HCT116 (cell line): ENCODE data around the gene COPZ1. TPM values are rescaled to one million over a fixed set of nuclear protein-coding genes. Genes with fewer than 3 reads are reported as not detected.

ENCODE experiments used
- ATAC-seq: fragments of 200-7000 bp; cut with Tn5 transposase; 2 replicates; pipeline ENCODE4 v1.9.1; 2020; ENCODE audit warnings: mild to moderate bottlenecking, moderate library complexity
- BruUV-seq: library from RNA; stranded (reverse); fragments of 400-500 nt; replicated peaks from 2 replicates; lab custom pipeline; 2021; lab: Mats Ljungman, UMichigan
- CTCF ChIA-PET: fragments of 300-600 bp; sonication (Branson Sonifier 250); formaldehyde crosslinking; loops from one replicate; lab custom pipeline; 2021; ENCODE audit warnings: antibody characterized with exemption; lab: Charles Lee
- POLR2A ChIA-PET: fragments of 300-600, 350-600 bp; sonication (Branson Sonifier 250); formaldehyde crosslinking; loops from one replicate; lab custom pipeline; 2021; ENCODE audit warnings: antibody characterized with exemption; lab: Charles Lee
- RAD21 ChIA-PET, 2 experiments: fragments of 300-600 bp; sonication (Branson Sonifier 250); formaldehyde crosslinking; loops; one replicate each; lab custom pipeline; 2023; ENCODE audit warnings: low total read pairs in 2 of 2; ENCODE audit not compliant: uncharacterized antibody in 2 of 2, unreplicated experiment in 2 of 2, low non-redundant PET in 1 of 2; lab: Charles Lee
- DNase-seq: peaks from one replicate; pipeline ENCODE4 v3.0.0-alpha.2; 2010; ENCODE audit warnings: low read depth, low spot score
- H2AFZ ChIP-seq: fragments of 200-600 bp; shearing (Covaris generic), sonication (generic); 2 replicates; pipeline ENCODE4 v1.6.1; 2017; ENCODE audit warnings: low read depth, mixed run types, mixed read lengths, antibody characterized with exemption, low read length; ENCODE audit not compliant: poor library complexity, severe bottlenecking
- H3K27ac ChIP-seq: 2 replicates; pipeline ENCODE4 v1.5.1; 2012; ENCODE audit warnings: low read depth, low read length
- H3K27me3 ChIP-seq: fragments of 200-600 bp; sonication (generic); 2 replicates; pipeline ENCODE4 v1.6.1; 2016; ENCODE audit warnings: mixed run types, low read length, mixed read lengths; ENCODE audit not compliant: insufficient read depth
- H3K36me3 ChIP-seq, 2 experiments: fragments of 200-500 bp in 1 of 2; fragments of 200-600 bp in 1 of 2; sonication (Bioruptor generic) in 1 of 2; sonication (generic) in 1 of 2; 2 replicates each; pipeline versions ENCODE4 v1.5.1 to v1.6.1; 2014 to 2016; ENCODE audit warnings: low read length in 2 of 2, inconsistent platforms in 1 of 2, mixed read lengths in 1 of 2, mixed run types in 1 of 2; ENCODE audit not compliant: insufficient read depth in 2 of 2, control insufficient read depth in 1 of 2
- H3K4me1 ChIP-seq, 2 experiments: fragments of 200-600 bp in 1 of 2; sonication (generic) in 1 of 2; 2 replicates each; pipeline versions ENCODE4 v1.5.1 to v1.6.1; 2012 to 2017; ENCODE audit warnings: low read length in 2 of 2, inconsistent platforms in 1 of 2, mild to moderate bottlenecking in 1 of 2, mixed read lengths in 1 of 2, mixed run types in 1 of 2, moderate library complexity in 1 of 2; ENCODE audit not compliant: insufficient read depth in 2 of 2, control insufficient read depth in 1 of 2
- H3K4me2 ChIP-seq: fragments of 200-600 bp; sonication (generic); 2 replicates; pipeline ENCODE4 v1.6.1; 2017; ENCODE audit warnings: mixed run types, low read length, mixed read lengths
- H3K4me3 ChIP-seq, 2 experiments: fragments of 200-600 bp in 1 of 2; sonication (generic) in 1 of 2; replicated peaks in 1 of 2; 2 replicates each; pipeline ENCODE4 v1.5.1; 2011 to 2016; ENCODE audit warnings: low read length in 2 of 2, control low read depth in 1 of 2, low read depth in 1 of 2, mild to moderate bottlenecking in 1 of 2, mixed read lengths in 1 of 2, mixed run types in 1 of 2
- H3K79me2 ChIP-seq: fragments of 200-600 bp; sonication (generic); 2 replicates; pipeline ENCODE4 v1.6.1; 2017; ENCODE audit warnings: mild to moderate bottlenecking, mixed run types, low read length, moderate library complexity, mixed read lengths; ENCODE audit not compliant: insufficient read depth
- H3K9ac ChIP-seq: fragments of 200-600 bp; sonication (generic); 2 replicates; pipeline ENCODE4 v1.6.1; 2016; ENCODE audit warnings: low read length, mixed read lengths
- H3K9me2 ChIP-seq: fragments of 200-600 bp; sonication (generic), shearing (Covaris generic); 2 replicates; pipeline ENCODE4 v1.6.1; 2017; ENCODE audit warnings: mixed run types, mild to moderate bottlenecking, moderate library complexity; ENCODE audit not compliant: insufficient read depth
- H3K9me3 ChIP-seq, 2 experiments: fragments of 200-500 bp in 1 of 2; fragments of 200-600 bp in 1 of 2; sonication (Bioruptor generic) in 1 of 2; sonication (generic) in 1 of 2; 2 replicates each; pipeline ENCODE4 v1.6.1; 2014 to 2017; ENCODE audit warnings: low read length in 2 of 2, mixed read lengths in 2 of 2, inconsistent platforms in 1 of 2, low read depth in 1 of 2, mild to moderate bottlenecking in 1 of 2, mixed run types in 1 of 2, moderate library complexity in 1 of 2; ENCODE audit not compliant: control insufficient read depth in 1 of 2, insufficient read depth in 1 of 2
- H4K20me1 ChIP-seq: fragments of 200-600 bp; sonication (generic), shearing (Covaris generic); 2 replicates; pipeline ENCODE4 v1.6.1; 2017; ENCODE audit warnings: mixed run types, mild to moderate bottlenecking, moderate library complexity; ENCODE audit not compliant: insufficient read depth
- ATF3 ChIP-seq: IDR thresholded peaks from 2 replicates; pipeline ENCODE4 v1.6.1; 2012
- CBX3 ChIP-seq: IDR thresholded peaks from 2 replicates; pipeline ENCODE4 v1.6.1; 2012; ENCODE audit warnings: low read depth
- CEBPB ChIP-seq: IDR thresholded peaks from 2 replicates; pipeline ENCODE4 v1.6.1; 2012; ENCODE audit warnings: low read depth
- CTCF ChIP-seq, 3 experiments: fragments of 200-600 bp in 1 of 3; sonication (generic) in 1 of 3; IDR thresholded peaks in 2 of 3; conservative IDR thresholded peaks in 1 of 3; 2 replicates each; pipeline ENCODE4 v1.5.1; 2012 to 2017; ENCODE audit warnings: low read depth in 2 of 3, low read length in 2 of 3, antibody characterized with exemption in 1 of 3, borderline replicate concordance in 1 of 3, control low read depth in 1 of 3, mild to moderate bottlenecking in 1 of 3, mixed read lengths in 1 of 3, mixed run types in 1 of 3, moderate library complexity in 1 of 3; ENCODE audit not compliant: insufficient read depth in 1 of 3
- EGR1 ChIP-seq: IDR thresholded peaks from 2 replicates; pipeline ENCODE4 v1.6.1; 2012; ENCODE audit warnings: low read depth
- ELF1 ChIP-seq: IDR thresholded peaks from 2 replicates; pipeline ENCODE4 v1.6.1; 2012; ENCODE audit warnings: low read depth, borderline replicate concordance
- FOSL1 ChIP-seq: IDR thresholded peaks from 2 replicates; pipeline ENCODE4 v1.6.1; 2012; ENCODE audit warnings: low read depth
- JUND ChIP-seq: IDR thresholded peaks from 2 replicates; pipeline ENCODE4 v1.6.1; 2012
- MAX ChIP-seq: IDR thresholded peaks from 2 replicates; pipeline ENCODE4 v1.6.1; 2012
- POLR2A ChIP-seq: IDR thresholded peaks from 2 replicates; pipeline ENCODE4 v1.7.0; 2011; ENCODE audit warnings: borderline replicate concordance; ENCODE audit not compliant: insufficient read depth, insufficient read length; ENCODE audit errors: extremely low read depth
- POLR2AphosphoS5 ChIP-seq: IDR thresholded peaks from 2 replicates; pipeline ENCODE4 v1.6.1; 2011; ENCODE audit warnings: mild to moderate bottlenecking, low read depth, low read length, moderate library complexity
- RAD21 ChIP-seq: IDR thresholded peaks from 2 replicates; pipeline ENCODE4 v1.6.1; 2012; ENCODE audit warnings: low read depth, mild to moderate bottlenecking
- REST ChIP-seq: IDR thresholded peaks from 2 replicates; pipeline ENCODE4 v1.6.1; 2012; ENCODE audit warnings: low read depth
- SIN3A ChIP-seq: IDR thresholded peaks from 2 replicates; pipeline ENCODE4 v1.6.1; 2012; ENCODE audit warnings: low read depth
- SRF ChIP-seq: IDR thresholded peaks from 2 replicates; pipeline ENCODE4 v1.6.1; 2012; ENCODE audit warnings: low read depth
- TCF7L2 ChIP-seq: IDR thresholded peaks from 2 replicates; pipeline ENCODE4 v1.7.0; 2011; ENCODE audit warnings: borderline replicate concordance, inconsistent platforms; ENCODE audit not compliant: insufficient read depth, insufficient read length; ENCODE audit errors: extremely low read depth
- YY1 ChIP-seq: IDR thresholded peaks from 2 replicates; pipeline ENCODE4 v1.6.1; 2011; ENCODE audit warnings: low read length, low read depth, moderate library complexity, mild to moderate bottlenecking; ENCODE audit not compliant: insufficient replicate concordance; ENCODE audit errors: extremely low read depth
- ZBTB33 ChIP-seq: IDR thresholded peaks from 2 replicates; pipeline ENCODE4 v1.6.1; 2011; ENCODE audit warnings: mild to moderate bottlenecking, low read length, moderate library complexity; ENCODE audit not compliant: insufficient replicate concordance; ENCODE audit errors: extremely low read depth
- ZFX ChIP-seq: fragments of 450-650 bp; IDR thresholded peaks from 2 replicates; pipeline ENCODE4 v1.6.1; 2017
- ZNF274 ChIP-seq: fragments of 200-500 bp; sonication (Bioruptor generic); IDR thresholded peaks from 2 replicates; pipeline ENCODE4 v1.6.1; 2014; ENCODE audit warnings: mild to moderate bottlenecking, low read depth, low read length, inconsistent platforms
- intact Hi-C: fragments of 100-400 bp; cut with micrococcal nuclease; formaldehyde crosslinking; loops from 2 replicates; pipeline ENCODE4 v1.10.0; 2022
- total RNA-seq: library from RNA; stranded (reverse); gene quantifications from one replicate; pipeline ENCODE4 v1.2.1, GENCODE V29; 2021; ENCODE audit not compliant: unreplicated experiment

COPZ1 gene
- total RNA-seq, 1 experiment from 2014 or later, result 191 TPM

GRCh38 chr12:54349036-54349435 is 24.1 kb downstream of the COPZ1 start:
- no TSS peak for BruUV-seq
- peaks cover 38 to 48% of the 10 kb centered on the region in 2 experiments for H3K36me3 ChIP-seq
- ATAC-seq (no peak), DNase-seq (no peak)
- ChIA-PET POLR2A (no interaction called here), RAD21 (no interaction called here), CTCF (no interaction called here)
- H3K4me3 ChIP-seq, result no peak overlapping the region
- H3K79me2 ChIP-seq, result no peaks in the 10 kb centered on the region; the same call in 1 of the 2 replicates
- H2AFZ ChIP-seq, result no peak overlapping the region
- H3K4me2 ChIP-seq, result no peak overlapping the region
- intact Hi-C loops, result no loop called here
- no peaks in the 10 kb centered on the region for H3K9me2 ChIP-seq
- no peaks in the 10 kb centered on the region for H3K9me3 ChIP-seq
- H3K27me3 ChIP-seq, result no peaks in the 10 kb centered on the region
- no peak overlapping the region for H3K27ac ChIP-seq
- peaks cover 0 to 2% of the 10 kb centered on the region in 2 experiments; a peak in 1 of 4 replicates for H3K4me1 ChIP-seq
- TF ChIP-seq ZNF274, result no peak
- no peak for TF ChIP-seq POLR2AphosphoS5
- no peak for TF ChIP-seq POLR2A
- TF ChIP-seq CEBPB, result no peak
- TF ChIP-seq ELF1, result no peak
- no peak for TF ChIP-seq REST
- no peak for TF ChIP-seq JUND
- no peak for TF ChIP-seq SRF
- TF ChIP-seq YY1, result no peak
- TF ChIP-seq CTCF (IDR thresholded peaks at IDR 0.05 in 2 of 3, conservative IDR thresholded peaks at IDR 0.05 in 1 of 3; ENCODE audit: borderline replicate concordance in 1 of 3, insufficient read depth in 1 of 3, low read depth in 2 of 3, low read length in 2 of 3), result no peak
- no peak for TF ChIP-seq ZFX
- TF ChIP-seq SIN3A, result no peak
- no peak for TF ChIP-seq FOSL1
- TF ChIP-seq TCF7L2, result no peak
- no peak for TF ChIP-seq RAD21
- TF ChIP-seq CBX3, result no peak
- no peak for TF ChIP-seq ATF3
- TF ChIP-seq MAX, result no peak
- no peak for TF ChIP-seq ZBTB33
- no peak for TF ChIP-seq EGR1
- TF ChIP-seq, all 23 proteins: peak for 0
- no peaks in the 10 kb centered on the region for H4K20me1 ChIP-seq
- no peak overlapping the region for H3K9ac ChIP-seq
